Stromal cell of bone marrow (primary cell): ENCODE measurements around the gene TBC1D32.
"Not testable (repeated sequence)": the region's sequence is repeated elsewhere in the genome, so short reads cannot be mapped to it uniquely, and the experiment has no call there.

Source experiments
- DNase-seq: peaks from one replicate; pipeline ENCODE4 v3.0.0-alpha.2; 2012; ENCODE audit warnings: low read depth

Gene TBC1D32

GRCh38 chr6:121223930-121224329, 110.3 kb downstream of the TBC1D32 start:
- DNase-seq = no peak

GRCh38 chr6:121223212-121223611, 111.1 kb downstream of the TBC1D32 start:
- DNase-seq = no peak

- DNase-seq = peak; percentile 23
Observed at GRCh38 chr6:121222656-121223055, 111.6 kb downstream of the TBC1D32 start.

GRCh38 chr6:121216928-121217327, 117.4 kb downstream of the TBC1D32 start:
- DNase-seq = no peak

GRCh38 chr6:121213341-121213740, 120.9 kb downstream of the TBC1D32 start:
- DNase-seq = not testable (repeated sequence)

GRCh38 chr6:121210943-121211342, 123.3 kb downstream of the TBC1D32 start:
- DNase-seq = no peak

GRCh38 chr6:121205569-121205968, 128.7 kb downstream of the TBC1D32 start:
- DNase-seq = no peak

GRCh38 chr6:121201105-121201504, 133.2 kb downstream of the TBC1D32 start:
- no peak for DNase-seq

GRCh38 chr6:121196042-121196441, 138.2 kb downstream of the TBC1D32 start:
- DNase-seq = not testable (repeated sequence)

- DNase-seq = no peak
Observed at GRCh38 chr6:121190122-121190521, 144.2 kb downstream of the TBC1D32 start.

GRCh38 chr6:121188356-121188755, 145.9 kb downstream of the TBC1D32 start:
- no peak for DNase-seq

- DNase-seq = no peak
Observed at GRCh38 chr6:121187833-121188200, 146.5 kb downstream of the TBC1D32 start.

- no peak for DNase-seq
Observed at GRCh38 chr6:121187200-121187832, 147.0 kb downstream of the TBC1D32 start.

- no peak for DNase-seq
Observed at GRCh38 chr6:121183742-121184141, 150.5 kb downstream of the TBC1D32 start.

GRCh38 chr6:121175827-121176226, 158.5 kb downstream of the TBC1D32 start:
- no peak for DNase-seq

GRCh38 chr6:121172451-121172850, 161.8 kb downstream of the TBC1D32 start:
- not testable (repeated sequence) for DNase-seq

GRCh38 chr6:121171879-121172278, 162.4 kb downstream of the TBC1D32 start:
- no peak for DNase-seq

GRCh38 chr6:121161886-121162285, 172.4 kb downstream of the TBC1D32 start:
- DNase-seq = no peak

- no peak for DNase-seq
Observed at GRCh38 chr6:121160276-121160675, 174.0 kb downstream of the TBC1D32 start.

GRCh38 chr6:121158891-121159290, 175.4 kb downstream of the TBC1D32 start:
- DNase-seq = no peak

GRCh38 chr6:121158438-121158837, 175.8 kb downstream of the TBC1D32 start:
- DNase-seq = no peak

- DNase-seq = peak; percentile 16
Observed at GRCh38 chr6:121157906-121158305, 176.4 kb downstream of the TBC1D32 start.

- DNase-seq = no peak
Observed at GRCh38 chr6:121143476-121143875, 190.8 kb downstream of the TBC1D32 start.

- DNase-seq = no peak
Observed at GRCh38 chr6:121142093-121142492, 192.2 kb downstream of the TBC1D32 start.
